H1 (cell line): ENCODE data around the gene IFRD1. TPM values are rescaled to one million over a fixed set of nuclear protein-coding genes. Genes with fewer than 3 reads are reported as not detected.

Source experiments
- CTCF ChIA-PET: fragments of 300-600 bp; sonication (Branson Sonifier 250); formaldehyde crosslinking; loops from one replicate; lab custom pipeline; 2021; ENCODE audit not compliant: partially characterized antibody; lab: Charles Lee
- POLR2A ChIA-PET: fragments of 300-600 bp; sonication (Branson Sonifier 250); formaldehyde crosslinking; loops from one replicate; lab custom pipeline; 2021; ENCODE audit warnings: inconsistent platforms; ENCODE audit not compliant: partially characterized antibody; lab: Charles Lee
- DNase-seq, 2 experiments: peaks; one replicate each; pipeline versions ENCODE4 v3.0.0 to v3.0.0-alpha.2; 2010 to 2022; ENCODE audit warnings: low spot score in 2 of 2, low read depth in 1 of 2, mixed read lengths in 1 of 2
- FAIRE-seq: peaks from 2 replicates; lab custom pipeline; 2011; peaks lifted over from hg19 to GRCh38; lab: Jason Lieb, UNC
- H2AFZ ChIP-seq: 2 replicates; pipeline ENCODE4 v1.8.1; 2012; ENCODE audit warnings: low read length, inconsistent platforms
- H2AK5ac ChIP-seq: 2 replicates; pipeline ENCODE4 v1.6.1; 2013; ENCODE audit warnings: low read depth, low read length
- H2BK120ac ChIP-seq: replicated peaks from 2 replicates; pipeline ENCODE3; 2013; ENCODE audit warnings: low read depth, low read length, inconsistent platforms
- H2BK12ac ChIP-seq: 2 replicates; pipeline ENCODE4 v1.6.1; 2013; ENCODE audit warnings: low read depth, low read length
- H2BK15ac ChIP-seq: 2 replicates; pipeline ENCODE4 v1.6.1; 2013; ENCODE audit warnings: low read length
- H2BK20ac ChIP-seq: 2 replicates; pipeline ENCODE4 v1.6.1; 2013; ENCODE audit warnings: low read length
- H2BK5ac ChIP-seq: 2 replicates; pipeline ENCODE4 v1.6.1; 2013; ENCODE audit warnings: low read depth, low read length
- H3K14ac ChIP-seq: 2 replicates; pipeline ENCODE4 v1.6.1; 2013; ENCODE audit warnings: inconsistent platforms; ENCODE audit not compliant: insufficient read length
- H3K18ac ChIP-seq: 2 replicates; pipeline ENCODE4 v1.6.1; 2013; ENCODE audit warnings: low read length; ENCODE audit errors: extremely low read depth
- H3K23ac ChIP-seq: 2 replicates; pipeline ENCODE4 v1.6.1; 2013; ENCODE audit warnings: inconsistent platforms; ENCODE audit not compliant: insufficient read length
- H3K23me2 ChIP-seq: 2 replicates; pipeline ENCODE4 v1.6.1; 2013; ENCODE audit warnings: low read depth, low read length
- H3K27ac ChIP-seq: 2 replicates; pipeline ENCODE4 v1.6.1; 2011; ENCODE audit warnings: low read depth, low read length, inconsistent platforms
- H3K27me3 ChIP-seq, 4 experiments: replicated peaks in 1 of 4; 1 replicate in 1 of 4; 2 replicates in 3 of 4; pipeline versions ENCODE4 v1.6.1 to v1.8.1; 2011 to 2013; ENCODE audit warnings: low read length in 3 of 4, mild to moderate bottlenecking in 3 of 4, inconsistent platforms in 2 of 4, mixed read lengths in 2 of 4, moderate library complexity in 1 of 4; ENCODE audit not compliant: control insufficient read depth in 3 of 4, insufficient read depth in 3 of 4; ENCODE audit errors: extremely low read depth in 1 of 4
- H3K36me3 ChIP-seq, 4 experiments: 2 replicates each; pipeline versions ENCODE4 v1.6.1 to v1.8.1; 2011 to 2013; ENCODE audit warnings: mild to moderate bottlenecking in 4 of 4, low read length in 3 of 4, moderate library complexity in 2 of 4, control low read depth in 1 of 4, inconsistent platforms in 1 of 4; ENCODE audit not compliant: insufficient read depth in 4 of 4, control insufficient read depth in 2 of 4
- H3K4ac ChIP-seq: replicated peaks from 2 replicates; pipeline ENCODE3; 2013; ENCODE audit warnings: low read length, low read depth, mixed read lengths, inconsistent platforms; ENCODE audit not compliant: insufficient read length
- H3K4me1 ChIP-seq, 4 experiments: replicated peaks in 1 of 4; 1 replicate in 1 of 4; 2 replicates in 3 of 4; pipeline versions ENCODE4 v1.6.1 to v1.8.1; 2011 to 2013; ENCODE audit warnings: low read length in 3 of 4, inconsistent platforms in 2 of 4, mixed read lengths in 1 of 4; ENCODE audit not compliant: insufficient read depth in 4 of 4, control insufficient read depth in 3 of 4
- H3K4me2 ChIP-seq, 2 experiments: 2 replicates each; pipeline versions ENCODE4 v1.6.1 to v1.8.1; 2011 to 2013; ENCODE audit warnings: low read depth in 2 of 2, low read length in 2 of 2, control low read depth in 1 of 2, inconsistent platforms in 1 of 2, mild to moderate bottlenecking in 1 of 2; ENCODE audit not compliant: insufficient read depth in 1 of 2
- H3K4me3 ChIP-seq, 4 experiments: fragments of 200-600, 300-600 bp in 1 of 4; sonication (generic), shearing (Covaris generic), sonication (Bioruptor Twin) in 1 of 4; 2 replicates each; pipeline versions ENCODE4 v1.5.1 to v1.8.1; 2011 to 2016; ENCODE audit warnings: low read length in 4 of 4, low read depth in 3 of 4, control low read depth in 2 of 4, inconsistent platforms in 2 of 4, mild to moderate bottlenecking in 2 of 4, mixed read lengths in 1 of 4, moderate library complexity in 1 of 4; ENCODE audit not compliant: insufficient read depth in 2 of 4; ENCODE audit errors: extremely low read depth in 1 of 4
- H3K56ac ChIP-seq: replicated peaks from 2 replicates; pipeline ENCODE3; 2013; ENCODE audit warnings: low read depth, mild to moderate bottlenecking, mixed read lengths, low read length, inconsistent platforms; ENCODE audit not compliant: insufficient read length
- H3K79me1 ChIP-seq: 2 replicates; pipeline ENCODE4 v1.6.1; 2013; ENCODE audit warnings: low read depth, low read length, control low read depth
- H3K79me2 ChIP-seq, 2 experiments: 2 replicates each; pipeline versions ENCODE4 v1.6.1 to v1.8.1; 2012 to 2013; ENCODE audit warnings: low read length in 2 of 2, mild to moderate bottlenecking in 2 of 2, inconsistent platforms in 1 of 2; ENCODE audit not compliant: insufficient read depth in 2 of 2, control insufficient read depth in 1 of 2
- H3K9ac ChIP-seq, 4 experiments: replicated peaks in 1 of 4; 1 replicate in 1 of 4; 2 replicates in 3 of 4; pipeline versions ENCODE4 v1.6.1 to v1.8.1; 2011 to 2013; ENCODE audit warnings: low read depth in 3 of 4, low read length in 3 of 4, control low read depth in 2 of 4, mild to moderate bottlenecking in 2 of 4, moderate library complexity in 2 of 4, inconsistent platforms in 1 of 4; ENCODE audit errors: extremely low read depth in 1 of 4
- H3K9me3 ChIP-seq, 2 experiments: 2 replicates each; pipeline versions ENCODE4 v1.6.1 to v1.8.1; 2012 to 2013; ENCODE audit warnings: mild to moderate bottlenecking in 2 of 2, moderate library complexity in 2 of 2, control low read depth in 1 of 2, inconsistent platforms in 1 of 2, low read depth in 1 of 2, low read length in 1 of 2, mixed read lengths in 1 of 2; ENCODE audit not compliant: insufficient read depth in 2 of 2
- H4K20me1 ChIP-seq, 2 experiments: replicated peaks in 1 of 2; 2 replicates each; pipeline versions ENCODE3 to v1.8.1; 2011 to 2013; ENCODE audit warnings: inconsistent platforms in 2 of 2, low read length in 2 of 2, mild to moderate bottlenecking in 1 of 2; ENCODE audit not compliant: insufficient read depth in 2 of 2, control insufficient read depth in 1 of 2
- H4K5ac ChIP-seq: 2 replicates; pipeline ENCODE4 v1.6.1; 2013; ENCODE audit warnings: low read length, low read depth, mixed read lengths, inconsistent platforms; ENCODE audit not compliant: insufficient read length
- H4K8ac ChIP-seq: 2 replicates; pipeline ENCODE4 v1.8.0; 2013; ENCODE audit warnings: mild to moderate bottlenecking, moderate library complexity, low read length, inconsistent platforms; ENCODE audit not compliant: insufficient read depth; ENCODE audit errors: extremely low read depth
- H4K91ac ChIP-seq: replicated peaks from 2 replicates; pipeline ENCODE3; 2013; ENCODE audit warnings: low read length, mixed read lengths, inconsistent platforms; ENCODE audit not compliant: insufficient read length
- POLR2AphosphoS5 ChIP-seq: IDR thresholded peaks from 2 replicates; pipeline ENCODE4 v1.6.1; 2011; ENCODE audit warnings: low read depth, low read length
- TAF1 ChIP-seq: IDR thresholded peaks from 2 replicates; pipeline ENCODE4 v1.6.1; 2011; ENCODE audit warnings: mild to moderate bottlenecking, low read depth, low read length
- WGBS, 2 experiments: shearing (Covaris generic) in 1 of 2; methylation state at CpG; one replicate each; pipeline versions ENCODE4 v1.1.6 to v1.1.7; 2013 to 2015; ENCODE audit warnings: low lambda C conversion rate in 2 of 2, mixed read lengths in 2 of 2, inconsistent platforms in 1 of 2, low coverage in 1 of 2, missing lambda C conversion rate in 1 of 2; ENCODE audit not compliant: insufficient replicate concordance in 2 of 2, insufficient coverage in 1 of 2, insufficient read length in 1 of 2; ENCODE audit errors: extremely low coverage in 1 of 2, missing lambda C conversion rate in 1 of 2; 5-methylcytosine and 5-hydroxymethylcytosine counted together
- polyA plus RNA-seq, 7 experiments: library from polyadenylated mRNA; depleted of rRNA in 3 of 7; stranded (reverse) in 5 of 7; unstranded in 2 of 7; fragments of >200 nt in 5 of 7; fragments of 200-250 nt in 2 of 7; gene quantifications; 1 replicate in 5 of 7; 2 replicates in 1 of 7; 4 replicates in 1 of 7; pipeline versions ENCODE4 v1.2.1 to v1.2.3, GENCODE V29; 2011 to 2013; ENCODE audit warnings: missing spikeins in 2 of 7, mixed read lengths in 2 of 7
- total RNA-seq: library from RNA; stranded (reverse); fragmentation: NEBNext Ultra II Directional; extraction: Animal tissue kit (Norgen Biotek cat#: 25700); gene quantifications from 2 replicates; pipeline ENCODE4 v1.2.1, GENCODE V29; 2021

The IFRD1 gene
- total and polyA plus RNA-seq, 2 of the 8 experiments (the other 6 are each of a cell fraction or from before 2014, with no cell fraction given), result 23.0 to 50.4 TPM

DNA sequence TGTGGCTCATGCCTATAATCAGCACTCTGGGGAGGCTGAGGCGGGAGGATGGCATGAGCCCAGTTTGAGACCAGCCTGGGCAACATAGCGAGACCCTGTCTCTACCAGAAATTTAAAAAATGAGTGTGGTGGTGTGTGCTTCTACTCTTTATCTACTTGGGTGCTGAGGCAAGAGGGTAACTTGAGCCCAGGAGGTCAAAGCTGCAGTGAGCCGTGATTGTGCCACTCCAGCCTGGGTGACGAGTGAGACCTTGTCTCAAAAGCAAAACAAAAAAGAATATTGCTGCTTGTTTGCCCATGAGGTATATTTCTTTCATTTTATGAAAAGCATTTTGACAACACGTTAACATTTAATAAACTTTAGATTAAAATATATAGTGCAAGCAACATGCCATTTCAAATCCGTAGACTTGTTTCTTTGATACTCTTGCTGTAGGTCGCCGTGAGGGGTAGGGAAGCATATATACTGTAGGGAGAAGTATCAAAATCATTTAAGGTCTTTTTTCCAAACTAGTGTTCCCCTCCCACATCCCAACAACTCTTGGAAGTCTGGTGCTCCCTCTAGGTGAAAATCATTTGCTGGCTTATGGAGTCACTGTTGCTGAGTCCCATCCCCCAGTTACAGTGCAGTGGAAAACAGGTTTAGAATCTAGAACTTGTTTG lies 26.3 kb downstream of the IFRD1 start:
- Histone ChIP-seq H3K36me3 (peaks cover 12 to 41% (median 26%) of the 10 kb centered on the region in 4 experiments), H4K20me1 (peaks cover 0 to 2% of the 10 kb centered on the region in 2 experiments), H3K9me3 (no peaks in the 10 kb centered on the region), H3K4ac (no peak overlapping the region), H2BK5ac (no peak overlapping the region), H3K79me2 (0 out of 4 replicates have a peak, but pooled peaks cover 0 to 2% of the 10 kb centered on the region in 2 experiments), H3K14ac (no peak overlapping the region), H2BK15ac (no peak overlapping the region), H3K18ac (no peak overlapping the region), H2AFZ (no peak overlapping the region), H3K9ac (no peak overlapping the region), H3K4me3 (no peak overlapping the region), H3K4me2 (no peak overlapping the region), H3K4me1 (no peaks in the 10 kb centered on the region), H2BK120ac (no peak overlapping the region), H4K91ac (no peak overlapping the region), H3K27ac (no peak overlapping the region), H3K56ac (no peak overlapping the region), H3K27me3 (no peaks in the 10 kb centered on the region), H2BK20ac (no peak overlapping the region), H2BK12ac (no peak overlapping the region), H2AK5ac (no peak overlapping the region)
- FAIRE-seq, result no peak
- POLR2A ChIA-PET, result interaction anchor here (2.1 kb wide), 1 partner anchor 26 kb away, joined by 13 read pairs; the partner anchor contains the start of gene IFRD1
- no peak for DNase-seq
- WGBS, 2 experiments, result 92% methylated on average over 8 of the region's 8 CpGs; no CpG with 5 or more reads in 1 of the 2 experiments
- CTCF ChIA-PET, result interaction anchor here (1.2 kb wide), 1 partner anchor 20 kb away, joined by 4 read pairs; no protein-coding TSS in a partner anchor
- TF ChIP-seq TAF1 (no peak), POLR2AphosphoS5 (0 out of 2 replicates have a peak, but pooled peaks have one; percentile 36)
- TF ChIP-seq, all 59 proteins: peak for 1
- Histone ChIP-seq H4K5ac (no peak overlapping the region), H3K23me2 (no peaks in the 10 kb centered on the region), H3K79me1 (no peaks in the 10 kb centered on the region; the same call in 1 of the 2 replicates), H4K8ac (no peak overlapping the region), H3K23ac (no peak overlapping the region)
